Measurements from ENCODE around the gene CCDC51. TPM values are rescaled to one million over a fixed set of nuclear protein-coding genes. Genes with fewer than 3 reads are reported as not detected.

The CCDC51 gene
- total RNA-seq, 1 experiment from 2014 or later = 31.9 TPM

GRCh38 chr3:48408823-48409281 lies 31.1 kb downstream of the CCDC51 start:
- TF ChIP-seq, protein P1, sequence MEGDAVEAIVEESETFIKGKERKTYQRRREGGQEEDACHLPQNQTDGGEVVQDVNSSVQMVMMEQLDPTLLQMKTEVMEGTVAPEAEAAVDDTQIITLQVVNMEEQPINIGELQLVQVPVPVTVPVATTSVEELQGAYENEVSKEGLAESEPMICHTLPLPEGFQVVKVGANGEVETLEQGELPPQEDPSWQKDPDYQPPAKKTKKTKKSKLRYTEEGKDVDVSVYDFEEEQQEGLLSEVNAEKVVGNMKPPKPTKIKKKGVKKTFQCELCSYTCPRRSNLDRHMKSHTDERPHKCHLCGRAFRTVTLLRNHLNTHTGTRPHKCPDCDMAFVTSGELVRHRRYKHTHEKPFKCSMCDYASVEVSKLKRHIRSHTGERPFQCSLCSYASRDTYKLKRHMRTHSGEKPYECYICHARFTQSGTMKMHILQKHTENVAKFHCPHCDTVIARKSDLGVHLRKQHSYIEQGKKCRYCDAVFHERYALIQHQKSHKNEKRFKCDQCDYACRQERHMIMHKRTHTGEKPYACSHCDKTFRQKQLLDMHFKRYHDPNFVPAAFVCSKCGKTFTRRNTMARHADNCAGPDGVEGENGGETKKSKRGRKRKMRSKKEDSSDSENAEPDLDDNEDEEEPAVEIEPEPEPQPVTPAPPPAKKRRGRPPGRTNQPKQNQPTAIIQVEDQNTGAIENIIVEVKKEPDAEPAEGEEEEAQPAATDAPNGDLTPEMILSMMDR (IDR thresholded peaks at IDR 0.05; ENCODE audit: unreplicated experiment) = no peak
- H3K27ac Mint-ChIP-seq (ENCODE audit: low read depth, unreplicated experiment) = peak overlapping the region; percentile 49
- ChIA-PET POLR2A (interaction anchor here (0.8 to 22.1 kb wide), 3 partner anchors 8 to 32 kb away, joined by 3 to 749 read pairs (median 12); partner anchors contain the start of gene PLXNB1), CTCF (interaction anchor here (22.6 kb wide), 1 partner anchor 28 kb away, joined by 647 read pairs; the partner anchor contains the start of genes CCDC51 and TMA7)
- peaks cover 78% of the 10 kb centered on the region for H3K36me3 Mint-ChIP-seq (ENCODE audit: insufficient read depth, unreplicated experiment)
- H3K4me1 Mint-ChIP-seq (ENCODE audit: insufficient read depth, unreplicated experiment) = peaks cover 16% of the 10 kb centered on the region
- no peak overlapping the region for H3K4me3 Mint-ChIP-seq (ENCODE audit: unreplicated experiment)
- no peak for DNase-seq (ENCODE audit: unreplicated experiment)
- H3K9me3 Mint-ChIP-seq (ENCODE audit: unreplicated experiment) = no peaks in the 10 kb centered on the region
- intact Hi-C loops (cut with micrococcal nuclease) = no loop called here
- BruUV-seq (replicated peaks) = no TSS peak
- no peaks in the 10 kb centered on the region for H3K27me3 Mint-ChIP-seq (ENCODE audit: insufficient read depth, unreplicated experiment)

DNA sequence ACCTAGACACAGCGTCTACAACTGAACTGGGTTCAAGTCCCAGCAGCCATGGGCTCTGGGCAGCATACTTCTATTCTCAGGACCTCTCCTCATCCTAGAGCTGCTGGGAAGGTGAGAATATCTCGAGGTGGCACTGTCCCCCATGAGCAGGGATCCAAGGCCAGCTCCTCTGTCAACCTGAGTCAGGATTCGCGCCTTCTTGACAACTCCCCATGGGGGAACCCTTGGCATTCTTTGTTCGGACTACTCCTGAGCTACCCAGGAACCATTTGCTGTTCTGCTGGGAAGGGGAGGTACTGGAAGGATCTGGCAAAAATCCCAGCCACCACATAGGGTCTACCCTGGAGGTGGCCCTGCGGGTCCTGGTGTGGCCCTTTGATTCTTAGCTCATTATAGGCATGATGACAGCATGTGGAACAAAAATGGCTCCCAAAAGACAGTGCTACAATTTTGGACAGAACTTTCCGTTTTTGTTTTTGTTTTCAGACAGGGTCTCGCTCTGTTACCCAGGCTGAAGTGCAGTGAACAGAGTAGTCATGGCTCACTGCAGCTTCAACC lies 32.3 kb downstream of the CCDC51 start:
- Mint-ChIP-seq H3K4me1 (ENCODE audit: insufficient read depth, unreplicated experiment) (peaks cover 17% of the 10 kb centered on the region), H3K36me3 (ENCODE audit: insufficient read depth, unreplicated experiment) (peaks cover 71% of the 10 kb centered on the region), H3K27me3 (ENCODE audit: insufficient read depth, unreplicated experiment) (no peaks in the 10 kb centered on the region), H3K27ac (ENCODE audit: low read depth, unreplicated experiment) (peak overlapping the region; percentile 64), H3K4me3 (ENCODE audit: unreplicated experiment) (no peak overlapping the region), H3K9me3 (ENCODE audit: unreplicated experiment) (no peaks in the 10 kb centered on the region)
- ChIA-PET CTCF (interaction anchor here (0.6 to 22.6 kb wide), 5 partner anchors 29 to 138 kb away, joined by 3 to 647 read pairs (median 3); partner anchors contain the start of genes CCDC51 and TMA7), POLR2A (interaction anchor here (1.0 to 22.1 kb wide), 5 partner anchors 7 to 140 kb away, joined by 3 to 749 read pairs (median 5); partner anchors contain the start of genes CCDC51, PLXNB1 and TMA7)
- TF ChIP-seq, protein P1 (IDR thresholded peaks at IDR 0.05; ENCODE audit: unreplicated experiment) = no peak
- intact Hi-C loops (cut with micrococcal nuclease) = no loop called here
- no peak for DNase-seq (ENCODE audit: unreplicated experiment)
- BruUV-seq (replicated peaks) = no TSS peak

- H3K9me3 Mint-ChIP-seq (ENCODE audit: unreplicated experiment) = no peaks in the 10 kb centered on the region
- BruUV-seq (replicated peaks) = no TSS peak
- H3K36me3 Mint-ChIP-seq (ENCODE audit: insufficient read depth, unreplicated experiment) = peaks cover 77% of the 10 kb centered on the region
- no peak overlapping the region for H3K4me3 Mint-ChIP-seq (ENCODE audit: unreplicated experiment)
- CTCF ChIA-PET = interaction anchor here (0.6 to 22.6 kb wide), 6 partner anchors 30 to 212 kb away, joined by 3 to 647 read pairs (median 3); partner anchors contain the start of genes CCDC51 and TMA7
- H3K27me3 Mint-ChIP-seq (ENCODE audit: insufficient read depth, unreplicated experiment) = no peaks in the 10 kb centered on the region
- no peak for DNase-seq (ENCODE audit: unreplicated experiment)
- POLR2A ChIA-PET = interaction anchor here (1.0 to 22.1 kb wide), 4 partner anchors 11 to 139 kb away, joined by 3 to 749 read pairs (median 4); partner anchors contain the start of genes CCDC51, PLXNB1 and TMA7
- TF ChIP-seq, protein P1 (IDR thresholded peaks at IDR 0.05; ENCODE audit: unreplicated experiment) = no peak
- H3K27ac Mint-ChIP-seq (ENCODE audit: low read depth, unreplicated experiment) = peak overlapping the region; percentile 64
- intact Hi-C loops (cut with micrococcal nuclease) = no loop called here
- peaks cover 24% of the 10 kb centered on the region for H3K4me1 Mint-ChIP-seq (ENCODE audit: insufficient read depth, unreplicated experiment)
Observed at GRCh38 chr3:48406443-48407431, 33.2 kb downstream of the CCDC51 start.

Data from MCF 10A (cell line).